IMR-90 (cell line): ENCODE results near the gene SLC25A34.

Experiments
- CEBPB ChIP-seq: IDR thresholded peaks from 2 replicates; pipeline ENCODE4 v1.6.1; 2012; ENCODE audit warnings: low read depth, low read length, improper control_type of control experiment
- MAFK ChIP-seq: IDR thresholded peaks from 2 replicates; pipeline ENCODE4 v1.6.1; 2012; ENCODE audit warnings: low read depth, low read length, improper control_type of control experiment
- TF ChIP-seq, protein P1 (sequence below): conservative IDR thresholded peaks from 2 replicates; pipeline ENCODE4 v1.5.1; 2012; ENCODE audit warnings: mild to moderate bottlenecking, low read depth, low read length, improper control_type of control experiment
- TF ChIP-seq, protein P2 (sequence below): fragments of 150-350 bp; IDR thresholded peaks from 2 replicates; pipeline ENCODE4 v1.6.1; 2017; ENCODE audit warnings: mild to moderate bottlenecking, antibody characterized with exemption, low read length, low read depth

GRCh38 chr1:15707239-15707925 is 28.7 kb upstream of the SLC25A34 start:
- TF ChIP-seq, protein P1, sequence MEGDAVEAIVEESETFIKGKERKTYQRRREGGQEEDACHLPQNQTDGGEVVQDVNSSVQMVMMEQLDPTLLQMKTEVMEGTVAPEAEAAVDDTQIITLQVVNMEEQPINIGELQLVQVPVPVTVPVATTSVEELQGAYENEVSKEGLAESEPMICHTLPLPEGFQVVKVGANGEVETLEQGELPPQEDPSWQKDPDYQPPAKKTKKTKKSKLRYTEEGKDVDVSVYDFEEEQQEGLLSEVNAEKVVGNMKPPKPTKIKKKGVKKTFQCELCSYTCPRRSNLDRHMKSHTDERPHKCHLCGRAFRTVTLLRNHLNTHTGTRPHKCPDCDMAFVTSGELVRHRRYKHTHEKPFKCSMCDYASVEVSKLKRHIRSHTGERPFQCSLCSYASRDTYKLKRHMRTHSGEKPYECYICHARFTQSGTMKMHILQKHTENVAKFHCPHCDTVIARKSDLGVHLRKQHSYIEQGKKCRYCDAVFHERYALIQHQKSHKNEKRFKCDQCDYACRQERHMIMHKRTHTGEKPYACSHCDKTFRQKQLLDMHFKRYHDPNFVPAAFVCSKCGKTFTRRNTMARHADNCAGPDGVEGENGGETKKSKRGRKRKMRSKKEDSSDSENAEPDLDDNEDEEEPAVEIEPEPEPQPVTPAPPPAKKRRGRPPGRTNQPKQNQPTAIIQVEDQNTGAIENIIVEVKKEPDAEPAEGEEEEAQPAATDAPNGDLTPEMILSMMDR: no peak
- TF ChIP-seq MAFK (no peak), CEBPB (no peak)
- TF ChIP-seq, protein P2, sequence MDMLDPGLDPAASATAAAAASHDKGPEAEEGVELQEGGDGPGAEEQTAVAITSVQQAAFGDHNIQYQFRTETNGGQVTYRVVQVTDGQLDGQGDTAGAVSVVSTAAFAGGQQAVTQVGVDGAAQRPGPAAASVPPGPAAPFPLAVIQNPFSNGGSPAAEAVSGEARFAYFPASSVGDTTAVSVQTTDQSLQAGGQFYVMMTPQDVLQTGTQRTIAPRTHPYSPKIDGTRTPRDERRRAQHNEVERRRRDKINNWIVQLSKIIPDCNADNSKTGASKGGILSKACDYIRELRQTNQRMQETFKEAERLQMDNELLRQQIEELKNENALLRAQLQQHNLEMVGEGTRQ: no peak
